CMK (cell line): Measurements from ENCODE around the gene RNF217.
"Not testable (repeated sequence)": the region's sequence is repeated elsewhere in the genome, so short reads cannot be mapped to it uniquely, and the experiment has no call there.

ENCODE experiments used
- DNase-seq: peaks from one replicate; pipeline ENCODE4 v3.0.0-alpha.2; 2010; ENCODE audit warnings: low read depth

The RNF217 gene

GRCh38 chr6:125057392-125058246, 95.4 kb downstream of the RNF217 start:
- no peak for DNase-seq

GRCh38 chr6:125058546-125058945, 96.3 kb downstream of the RNF217 start:
- DNase-seq: no peak

GRCh38 chr6:125063307-125063706, 101.1 kb downstream of the RNF217 start:
- DNase-seq: no peak

GRCh38 chr6:125066140-125066539, 103.9 kb downstream of the RNF217 start:
- DNase-seq: no peak

GRCh38 chr6:125066964-125067363, 104.7 kb downstream of the RNF217 start:
- DNase-seq: no peak

GRCh38 chr6:125067552-125067951, 105.3 kb downstream of the RNF217 start:
- no peak for DNase-seq

GRCh38 chr6:125073071-125073470, 110.8 kb downstream of the RNF217 start:
- DNase-seq: no peak

GRCh38 chr6:125074120-125074519, 111.9 kb downstream of the RNF217 start:
- DNase-seq: no peak

GRCh38 chr6:125075073-125075472, 112.8 kb downstream of the RNF217 start:
- DNase-seq: not testable (repeated sequence)

- no peak for DNase-seq
Measured at GRCh38 chr6:125075741-125076481, 113.7 kb downstream of the RNF217 start.

GRCh38 chr6:125076482-125076742, 114.2 kb downstream of the RNF217 start:
- DNase-seq: no peak

- no peak for DNase-seq
Measured at GRCh38 chr6:125077453-125077852, 115.2 kb downstream of the RNF217 start.

- DNase-seq: no peak
Measured at GRCh38 chr6:125078602-125079321, 116.5 kb downstream of the RNF217 start.

- DNase-seq: no peak
Measured at GRCh38 chr6:125082908-125083683, 120.9 kb downstream of the RNF217 start.

GRCh38 chr6:125083684-125083990, 121.4 kb downstream of the RNF217 start:
- DNase-seq: no peak

GRCh38 chr6:125086716-125087115, 124.5 kb downstream of the RNF217 start:
- DNase-seq: no peak

GRCh38 chr6:125088963-125089362, 126.7 kb downstream of the RNF217 start:
- DNase-seq: no peak

- DNase-seq: no peak
Measured at GRCh38 chr6:125094563-125094962, 132.3 kb downstream of the RNF217 start.

- DNase-seq: no peak
Measured at GRCh38 chr6:125095580-125096301, 133.5 kb downstream of the RNF217 start.

GRCh38 chr6:125097186-125097585, 134.9 kb downstream of the RNF217 start:
- DNase-seq: no peak

- DNase-seq: no peak
Measured at GRCh38 chr6:125098253-125098652, 136.0 kb downstream of the RNF217 start.
